Uterus (tissue), 2 donors: ENCODE measurements around the gene SNX18.

Experiments used
- POLR2A ChIP-seq, 2 donors: fragments of 450-650 bp; IDR thresholded peaks; one replicate each; pipeline ENCODE4 v1.6.1; 2016; ENCODE audit warnings: antibody characterized with exemption in 2 of 2, mild to moderate bottlenecking in 1 of 2, moderate library complexity in 1 of 2
- TF ChIP-seq, protein P1 (sequence below), 4 experiments: fragments of 200-600 bp in 2 of 4; fragments of 450-650 bp in 2 of 4; sonication (generic) in 2 of 4; IDR thresholded peaks; one replicate each; pipeline ENCODE4 v1.5.1; 2016 to 2019; ENCODE audit warnings: antibody characterized with exemption in 4 of 4, mild to moderate bottlenecking in 2 of 4, moderate library complexity in 1 of 4

DNA sequence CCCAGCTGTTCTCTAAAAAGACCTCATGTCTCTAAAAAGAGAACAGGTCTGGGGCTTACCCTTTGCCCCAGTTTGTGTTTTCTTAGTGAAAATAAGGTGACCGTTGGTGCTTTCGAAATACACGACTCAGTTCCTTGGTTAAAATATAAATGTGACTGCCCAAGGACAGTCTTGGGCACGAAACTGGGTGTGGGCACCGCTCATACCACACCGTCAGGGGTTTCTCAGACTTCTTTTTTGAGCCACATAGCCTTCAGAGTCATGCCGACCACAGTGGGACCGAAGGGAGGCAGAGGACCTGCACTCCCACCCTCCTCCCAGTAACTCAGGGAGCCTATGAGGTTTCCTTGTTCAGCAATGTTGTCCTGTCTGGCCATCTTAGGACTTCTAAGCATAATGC is 6.5 kb downstream of the SNX18 start:
- TF ChIP-seq, protein P1, sequence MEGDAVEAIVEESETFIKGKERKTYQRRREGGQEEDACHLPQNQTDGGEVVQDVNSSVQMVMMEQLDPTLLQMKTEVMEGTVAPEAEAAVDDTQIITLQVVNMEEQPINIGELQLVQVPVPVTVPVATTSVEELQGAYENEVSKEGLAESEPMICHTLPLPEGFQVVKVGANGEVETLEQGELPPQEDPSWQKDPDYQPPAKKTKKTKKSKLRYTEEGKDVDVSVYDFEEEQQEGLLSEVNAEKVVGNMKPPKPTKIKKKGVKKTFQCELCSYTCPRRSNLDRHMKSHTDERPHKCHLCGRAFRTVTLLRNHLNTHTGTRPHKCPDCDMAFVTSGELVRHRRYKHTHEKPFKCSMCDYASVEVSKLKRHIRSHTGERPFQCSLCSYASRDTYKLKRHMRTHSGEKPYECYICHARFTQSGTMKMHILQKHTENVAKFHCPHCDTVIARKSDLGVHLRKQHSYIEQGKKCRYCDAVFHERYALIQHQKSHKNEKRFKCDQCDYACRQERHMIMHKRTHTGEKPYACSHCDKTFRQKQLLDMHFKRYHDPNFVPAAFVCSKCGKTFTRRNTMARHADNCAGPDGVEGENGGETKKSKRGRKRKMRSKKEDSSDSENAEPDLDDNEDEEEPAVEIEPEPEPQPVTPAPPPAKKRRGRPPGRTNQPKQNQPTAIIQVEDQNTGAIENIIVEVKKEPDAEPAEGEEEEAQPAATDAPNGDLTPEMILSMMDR (IDR thresholded peaks at IDR 0.05), result no peak
- no peak for TF ChIP-seq POLR2A (IDR thresholded peaks at IDR 0.05)
